H1 (cell line): Measurements from ENCODE around the gene BARX2. TPM values are rescaled to one million over a fixed set of nuclear protein-coding genes. Genes with fewer than 3 reads are reported as not detected.

Experiments used
- ASH2L ChIP-seq: fragments of 200-600, 300-600 bp; sonication (generic); IDR thresholded peaks from one replicate; pipeline ENCODE4 v1.7.1; 2017; ENCODE audit warnings: low read length
- BCL11A ChIP-seq, 2 experiments: IDR thresholded peaks; one replicate each; pipeline ENCODE4 v1.6.1; 2011; ENCODE audit warnings: low read depth in 2 of 2, low read length in 2 of 2, mild to moderate bottlenecking in 2 of 2
- CEBPB ChIP-seq: IDR thresholded peaks from 2 replicates; pipeline ENCODE4 v1.6.1; 2012; ENCODE audit warnings: low read depth, low read length
- CTBP2 ChIP-seq: IDR thresholded peaks from 2 replicates; pipeline ENCODE4 v1.7.0; 2011; ENCODE audit warnings: borderline replicate concordance, mild to moderate bottlenecking, moderate library complexity, mixed read lengths, low read length; ENCODE audit not compliant: insufficient read depth, insufficient read length
- EZH2 ChIP-seq: fragments of 200-600 bp; sonication (generic); IDR thresholded peaks from 2 replicates; pipeline ENCODE4 v1.7.1; 2012; ENCODE audit warnings: low read depth, mild to moderate bottlenecking, moderate library complexity, low read length, inconsistent platforms; ENCODE audit not compliant: severe bottlenecking
- GABPA ChIP-seq: IDR thresholded peaks from 2 replicates; pipeline ENCODE4 v1.6.1; 2011; ENCODE audit warnings: mild to moderate bottlenecking, low read length, moderate library complexity, borderline replicate concordance; ENCODE audit not compliant: insufficient read depth
- HDAC6 ChIP-seq: IDR thresholded peaks from one replicate; pipeline ENCODE4 v1.7.1; 2012; ENCODE audit warnings: low read depth, mild to moderate bottlenecking, inconsistent platforms, low read length, moderate library complexity
- JUND ChIP-seq: IDR thresholded peaks from 2 replicates; pipeline ENCODE4 v1.6.1; 2011; ENCODE audit warnings: mild to moderate bottlenecking, improper control_type of control experiment, low read length
- KDM4A ChIP-seq: IDR thresholded peaks from one replicate; pipeline ENCODE4 v1.7.1; 2012; ENCODE audit warnings: low read depth, mild to moderate bottlenecking, moderate library complexity, low read length, inconsistent platforms; ENCODE audit not compliant: severe bottlenecking
- POLR2A ChIP-seq, 2 experiments: IDR thresholded peaks; 1 replicate in 1 of 2; 2 replicates in 1 of 2; pipeline ENCODE4 v1.6.1; 2011; ENCODE audit warnings: low read depth in 2 of 2, low read length in 2 of 2, mild to moderate bottlenecking in 2 of 2; ENCODE audit errors: control extremely low read depth in 1 of 2
- POLR2AphosphoS5 ChIP-seq: IDR thresholded peaks from 2 replicates; pipeline ENCODE4 v1.6.1; 2011; ENCODE audit warnings: low read depth, low read length
- RNF2 ChIP-seq: fragments of 200-900, 300-1000 bp; sonication (generic); IDR thresholded peaks from 2 replicates; pipeline ENCODE4 v1.7.1; 2016; ENCODE audit warnings: borderline replicate concordance, low read depth, mild to moderate bottlenecking, antibody characterized with exemption, low read length; ENCODE audit not compliant: poor library complexity, severe bottlenecking; ENCODE audit errors: missing control alignments
- RXRA ChIP-seq: IDR thresholded peaks from 2 replicates; pipeline ENCODE4 v1.6.1; 2011; ENCODE audit warnings: low read depth, mild to moderate bottlenecking, low read length, moderate library complexity; ENCODE audit not compliant: insufficient read depth
- SAP30 ChIP-seq: fragments of 300-600 bp; sonication (generic); IDR thresholded peaks from 2 replicates; pipeline ENCODE4 v1.7.1; 2012; ENCODE audit warnings: low read length, moderate library complexity, mild to moderate bottlenecking, inconsistent platforms; ENCODE audit not compliant: insufficient read depth, insufficient replicate concordance
- SIN3A ChIP-seq, 2 experiments: IDR thresholded peaks in 1 of 2; conservative IDR thresholded peaks in 1 of 2; 2 replicates each; pipeline ENCODE4 v1.6.1; 2011 to 2012; ENCODE audit warnings: low read length in 2 of 2, improper control_type of control experiment in 1 of 2, low read depth in 1 of 2, mild to moderate bottlenecking in 1 of 2
- SP1 ChIP-seq: IDR thresholded peaks from 2 replicates; pipeline ENCODE4 v1.6.1; 2011; ENCODE audit warnings: low read depth, low read length
- TAF7 ChIP-seq: optimal IDR thresholded peaks from 2 replicates; pipeline ENCODE3; 2011; ENCODE audit warnings: low read depth, mild to moderate bottlenecking, inconsistent platforms, low read length, moderate library complexity, borderline replicate concordance
- TBP ChIP-seq: IDR thresholded peaks from 2 replicates; pipeline ENCODE4 v1.6.1; 2011; ENCODE audit warnings: low read depth, low read length, improper control_type of control experiment
- polyA plus RNA-seq, 7 experiments: library from polyadenylated mRNA; depleted of rRNA in 3 of 7; stranded (reverse) in 5 of 7; unstranded in 2 of 7; fragments of >200 nt in 5 of 7; fragments of 200-250 nt in 2 of 7; gene quantifications; 1 replicate in 5 of 7; 2 replicates in 1 of 7; 4 replicates in 1 of 7; pipeline versions ENCODE4 v1.2.1 to v1.2.3, GENCODE V29; 2011 to 2013; ENCODE audit warnings: missing spikeins in 2 of 7, mixed read lengths in 2 of 7
- total RNA-seq: library from RNA; stranded (reverse); fragmentation: NEBNext Ultra II Directional; extraction: Animal tissue kit (Norgen Biotek cat#: 25700); gene quantifications from 2 replicates; pipeline ENCODE4 v1.2.1, GENCODE V29; 2021
- TF ChIP-seq, protein P1 (sequence below): IDR thresholded peaks from 2 replicates; pipeline ENCODE4 v1.6.1; 2011; ENCODE audit warnings: low read length, improper control_type of control experiment
- TF ChIP-seq, protein P2 (sequence below): IDR thresholded peaks from 2 replicates; pipeline ENCODE4 v1.6.1; 2012; ENCODE audit warnings: low read length, inconsistent platforms

BARX2 gene
- total and polyA plus RNA-seq, 2 of the 8 experiments (the other 6 are each of a cell fraction or from before 2014, with no cell fraction given), result not detected

DNA sequence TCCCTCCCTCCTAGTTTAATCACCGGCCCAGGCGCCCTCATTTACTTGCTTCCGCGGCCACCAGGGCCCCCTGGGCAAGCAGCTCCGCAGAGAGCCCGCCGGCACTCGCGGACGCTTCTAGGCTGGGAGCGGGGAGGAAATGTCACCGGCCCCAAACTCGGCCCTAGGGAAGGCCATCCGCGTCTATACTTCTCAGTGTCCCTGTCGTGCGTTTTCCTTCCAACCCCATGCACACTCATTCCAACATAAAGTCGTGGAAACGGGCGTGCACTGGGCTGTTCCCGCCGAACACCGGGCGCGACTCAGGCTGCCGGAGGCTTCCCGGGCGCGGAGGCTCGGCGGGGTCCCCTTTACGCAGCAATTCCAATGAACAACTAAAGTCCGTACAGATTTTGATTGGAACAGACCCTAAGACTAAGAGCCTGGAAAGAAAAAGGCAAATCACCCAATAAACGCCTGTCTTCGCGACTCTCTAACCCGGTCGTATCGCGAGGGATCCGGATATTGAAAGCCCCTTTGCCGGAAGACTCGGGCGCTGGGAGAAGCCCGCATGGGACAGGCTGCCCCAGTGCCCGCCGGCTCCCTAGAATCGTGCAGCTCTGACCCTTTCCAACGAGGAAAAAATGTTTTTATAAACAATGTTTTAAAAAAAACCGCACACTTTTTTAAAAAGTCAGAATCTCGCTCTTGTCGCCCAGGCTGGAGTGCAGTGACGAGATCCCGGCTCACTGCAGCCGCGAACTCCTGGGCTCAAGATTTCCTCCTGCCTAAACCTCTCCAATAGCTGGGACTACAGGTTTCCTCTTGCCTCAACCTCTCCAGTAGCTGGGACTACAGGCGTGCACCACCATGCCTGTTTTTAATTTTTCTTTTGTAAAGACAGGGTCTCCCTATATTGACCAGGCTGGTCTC, 1.3 kb upstream of the BARX2 start (continued):
- TF ChIP-seq, protein P1, sequence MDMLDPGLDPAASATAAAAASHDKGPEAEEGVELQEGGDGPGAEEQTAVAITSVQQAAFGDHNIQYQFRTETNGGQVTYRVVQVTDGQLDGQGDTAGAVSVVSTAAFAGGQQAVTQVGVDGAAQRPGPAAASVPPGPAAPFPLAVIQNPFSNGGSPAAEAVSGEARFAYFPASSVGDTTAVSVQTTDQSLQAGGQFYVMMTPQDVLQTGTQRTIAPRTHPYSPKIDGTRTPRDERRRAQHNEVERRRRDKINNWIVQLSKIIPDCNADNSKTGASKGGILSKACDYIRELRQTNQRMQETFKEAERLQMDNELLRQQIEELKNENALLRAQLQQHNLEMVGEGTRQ, result no peak
- no peak for TF ChIP-seq BCL11A (IDR thresholded peaks at IDR 0.05; ENCODE audit: low read depth in 2 of 2, low read length in 2 of 2)
- no peak for TF ChIP-seq GABPA
- no peak for TF ChIP-seq HDAC6
- TF ChIP-seq SIN3A (conservative IDR thresholded peaks at IDR 0.05 in 1 of 2, IDR thresholded peaks at IDR 0.05 in 1 of 2; ENCODE audit: low read depth in 1 of 2, low read length in 2 of 2), result no peak
- peak; percentile 20 for TF ChIP-seq KDM4A
- TF ChIP-seq RXRA, result no peak
- peak; percentile 39 for TF ChIP-seq ASH2L
- no peak for TF ChIP-seq POLR2A (IDR thresholded peaks at IDR 0.05; ENCODE audit: control extremely low read depth in 1 of 2, low read depth in 2 of 2, low read length in 2 of 2)
- TF ChIP-seq SAP30, result no peak
- TF ChIP-seq, protein P2, sequence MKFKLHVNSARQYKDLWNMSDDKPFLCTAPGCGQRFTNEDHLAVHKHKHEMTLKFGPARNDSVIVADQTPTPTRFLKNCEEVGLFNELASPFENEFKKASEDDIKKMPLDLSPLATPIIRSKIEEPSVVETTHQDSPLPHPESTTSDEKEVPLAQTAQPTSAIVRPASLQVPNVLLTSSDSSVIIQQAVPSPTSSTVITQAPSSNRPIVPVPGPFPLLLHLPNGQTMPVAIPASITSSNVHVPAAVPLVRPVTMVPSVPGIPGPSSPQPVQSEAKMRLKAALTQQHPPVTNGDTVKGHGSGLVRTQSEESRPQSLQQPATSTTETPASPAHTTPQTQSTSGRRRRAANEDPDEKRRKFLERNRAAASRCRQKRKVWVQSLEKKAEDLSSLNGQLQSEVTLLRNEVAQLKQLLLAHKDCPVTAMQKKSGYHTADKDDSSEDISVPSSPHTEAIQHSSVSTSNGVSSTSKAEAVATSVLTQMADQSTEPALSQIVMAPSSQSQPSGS, result no peak
- TF ChIP-seq POLR2AphosphoS5, result no peak
- TF ChIP-seq CTBP2, result peak; percentile 4
- no peak for TF ChIP-seq TAF7
- TF ChIP-seq JUND, result no peak
- TF ChIP-seq SP1, result no peak
- no peak for TF ChIP-seq TBP
- TF ChIP-seq CEBPB, result no peak
- peak; percentile 85 for TF ChIP-seq EZH2
- peak; percentile 82 for TF ChIP-seq RNF2
